Naive thymus-derived CD4-positive, alpha-beta T cell (primary cell): Measurements from ENCODE around the gene TRAPPC10. TPM values are rescaled to one million over a fixed set of nuclear protein-coding genes. Genes with fewer than 3 reads are reported as not detected.

ENCODE experiments used
- ATAC-seq: fragments of 150-1000 bp; cut with Tn5 transposase; 2 replicates; pipeline ENCODE4 v1.10.0; 2021; ENCODE audit warnings: mild to moderate bottlenecking, moderate library complexity
- CTCF ChIA-PET: fragments of 350-600 bp; sonication (Branson Sonifier 250); formaldehyde crosslinking; loops from one replicate; lab custom pipeline; 2021; ENCODE audit warnings: antibody characterized with exemption; lab: Charles Lee
- POLR2A ChIA-PET: fragments of 350-600 bp; sonication (Branson Sonifier 250); formaldehyde crosslinking; loops from one replicate; lab custom pipeline; 2021; ENCODE audit warnings: antibody characterized with exemption, inconsistent platforms; lab: Charles Lee
- DNase-seq, 9 donors: peaks; one replicate each; pipeline versions ENCODE4 v3.0.0 to v3.0.0-alpha.2; 2020 to 2022; ENCODE audit warnings: mixed read lengths in 1 of 9
- H3K27ac ChIP-seq: one replicate; pipeline ENCODE4 v1.7.0; 2013; ENCODE audit warnings: mild to moderate bottlenecking, low read depth, low read length, moderate library complexity
- H3K27me3 ChIP-seq, 2 donors: one replicate each; pipeline ENCODE4 v1.7.0; 2013; ENCODE audit warnings: low read length in 2 of 2, mild to moderate bottlenecking in 2 of 2, moderate library complexity in 2 of 2; ENCODE audit not compliant: control insufficient read depth in 2 of 2, insufficient read depth in 2 of 2
- H3K36me3 ChIP-seq, 3 experiments: 1 replicate in 2 of 3; 2 replicates in 1 of 3; pipeline ENCODE4 v1.7.0; 2013; ENCODE audit warnings: low read length in 3 of 3, mild to moderate bottlenecking in 3 of 3, moderate library complexity in 1 of 3; ENCODE audit not compliant: insufficient read depth in 3 of 3, control insufficient read depth in 2 of 3
- H3K4me1 ChIP-seq, 2 donors: one replicate each; pipeline ENCODE4 v1.7.0; 2013; ENCODE audit warnings: low read length in 2 of 2, mild to moderate bottlenecking in 2 of 2, moderate library complexity in 1 of 2; ENCODE audit not compliant: control insufficient read depth in 2 of 2, insufficient read depth in 2 of 2
- H3K4me3 ChIP-seq: 2 replicates; pipeline ENCODE4 v1.7.0; 2013; ENCODE audit warnings: mild to moderate bottlenecking, low read length
- H3K9me3 ChIP-seq, 3 experiments: 1 replicate in 2 of 3; 2 replicates in 1 of 3; pipeline ENCODE4 v1.7.0; 2013; ENCODE audit warnings: low read length in 3 of 3; ENCODE audit not compliant: control insufficient read depth in 2 of 3
- H3K27ac Mint-ChIP-seq, 9 donors: one replicate each; pipeline ENCODE4 v1.8.0; 2020 to 2022; ENCODE audit warnings: mixed read lengths in 9 of 9, mild to moderate bottlenecking in 8 of 9, moderate library complexity in 5 of 9, inconsistent platforms in 2 of 9
- H3K27me3 Mint-ChIP-seq, 5 donors: one replicate each; pipeline ENCODE4 v1.8.0; 2021 to 2022; ENCODE audit warnings: mixed read lengths in 5 of 5, mild to moderate bottlenecking in 1 of 5
- H3K36me3 Mint-ChIP-seq, 5 donors: one replicate each; pipeline ENCODE4 v1.8.0; 2020 to 2022; ENCODE audit warnings: mixed read lengths in 5 of 5, mild to moderate bottlenecking in 3 of 5, inconsistent platforms in 1 of 5
- H3K4me1 Mint-ChIP-seq, 7 donors: one replicate each; pipeline ENCODE4 v1.8.0; 2020 to 2022; ENCODE audit warnings: mixed read lengths in 7 of 7, mild to moderate bottlenecking in 3 of 7, inconsistent platforms in 1 of 7
- H3K4me3 Mint-ChIP-seq, 10 donors: one replicate each; pipeline ENCODE4 v1.8.0; 2020 to 2022; ENCODE audit warnings: mild to moderate bottlenecking in 10 of 10, mixed read lengths in 10 of 10, moderate library complexity in 6 of 10, inconsistent platforms in 2 of 10
- H3K9me3 Mint-ChIP-seq, 11 donors: one replicate each; pipeline ENCODE4 v1.8.0; 2020 to 2022; ENCODE audit warnings: mixed read lengths in 11 of 11, mild to moderate bottlenecking in 4 of 11, inconsistent platforms in 1 of 11, moderate library complexity in 1 of 11
- intact Hi-C, 2 donors: fragments of 100-400 bp; cut with micrococcal nuclease; formaldehyde crosslinking; loops; one replicate each; pipeline ENCODE4 v1.15.1; 2023
- polyA plus RNA-seq, 2 donors: library from polyadenylated mRNA; unstranded; fragments of 300-500 nt; fragmentation: Illumina TruSeq; gene quantifications; one replicate each; pipeline ENCODE4 v1.2.3, GENCODE V29; 2021
- total RNA-seq, 6 experiments: library from RNA in 5 of 6; stranded (reverse) in 5 of 6; gene quantifications; 1 replicate in 5 of 6; 2 replicates in 1 of 6; pipeline ENCODE4 v1.2.3 and lab custom pipeline; 2021 to 2026

Gene TRAPPC10
- total and polyA plus RNA-seq, 7 experiments from 2014 or later, result 15.6 to 119 (median 93.2) TPM

GRCh38 chr21:43989401-43989800 is 22.7 kb upstream of the TRAPPC10 start:
- Mint-ChIP-seq H3K27me3 (no peaks in the 10 kb centered on the region), H3K27ac (no peak overlapping the region), H3K4me1 (peaks cover 3 to 25% (median 17%) of the 10 kb centered on the region in 7 donors), H3K4me3 (no peak overlapping the region), H3K36me3 (no peaks in the 10 kb centered on the region), H3K9me3 (no peaks in the 10 kb centered on the region)
- Histone ChIP-seq H3K27me3 (no peaks in the 10 kb centered on the region), H3K4me1 (peaks cover 0 to 6% of the 10 kb centered on the region in 2 donors), H3K36me3 (no peaks in the 10 kb centered on the region), H3K4me3 (no peak overlapping the region), H3K27ac (no peak overlapping the region), H3K9me3 (no peaks in the 10 kb centered on the region)
- ChIA-PET CTCF (no interaction called here), POLR2A (interaction anchor here (0.9 kb wide), 1 partner anchor 17 kb away, joined by 3 read pairs; no protein-coding TSS in a partner anchor)
- intact Hi-C loops, result loop anchor here in 1 of 2 donors (10.0 kb wide), 1 partner anchor 55 kb away; no protein-coding TSS in a partner anchor
- no peak for DNase-seq
- ATAC-seq, result no peak

- intact Hi-C loops, result no loop called here
- H3K4me1 Mint-ChIP-seq, result peaks cover 0 to 9% (median 3%) of the 10 kb centered on the region in 7 donors
- ATAC-seq (no peak), DNase-seq (no peak)
- ChIA-PET POLR2A (no interaction called here), CTCF (no interaction called here)
- H3K27ac ChIP-seq, result no peak overlapping the region
- no peak overlapping the region for H3K27ac Mint-ChIP-seq
- no peaks in the 10 kb centered on the region for H3K9me3 Mint-ChIP-seq
- H3K27me3 ChIP-seq, result no peaks in the 10 kb centered on the region
- no peaks in the 10 kb centered on the region for H3K27me3 Mint-ChIP-seq
- no peak overlapping the region for H3K4me3 Mint-ChIP-seq
- H3K4me1 ChIP-seq, result no peaks in the 10 kb centered on the region
- H3K4me3 ChIP-seq, result no peak overlapping the region
- no peaks in the 10 kb centered on the region for H3K36me3 ChIP-seq
- H3K9me3 ChIP-seq, result no peaks in the 10 kb centered on the region
- H3K36me3 Mint-ChIP-seq, result no peaks in the 10 kb centered on the region
Observed at GRCh38 chr21:43991447-43991991, 20.6 kb upstream of the TRAPPC10 start.

- intact Hi-C loops, result no loop called here
- ATAC-seq, result no peak
- no peaks in the 10 kb centered on the region for H3K4me1 ChIP-seq
- no peak overlapping the region for H3K4me3 Mint-ChIP-seq
- no peak overlapping the region for H3K27ac Mint-ChIP-seq
- DNase-seq, result no peak
- peaks cover 0 to 3% (median 0%) of the 10 kb centered on the region in 5 donors for H3K27me3 Mint-ChIP-seq
- H3K27me3 ChIP-seq, result no peaks in the 10 kb centered on the region
- POLR2A ChIA-PET, result no interaction called here
- H3K36me3 ChIP-seq, result no peaks in the 10 kb centered on the region
- H3K9me3 Mint-ChIP-seq, result no peaks in the 10 kb centered on the region
- no peaks in the 10 kb centered on the region for H3K36me3 Mint-ChIP-seq
- H3K9me3 ChIP-seq, result no peaks in the 10 kb centered on the region
- peaks cover 0 to 5% (median 0%) of the 10 kb centered on the region in 7 donors for H3K4me1 Mint-ChIP-seq
- H3K4me3 ChIP-seq, result no peak overlapping the region
- no peak overlapping the region for H3K27ac ChIP-seq
- CTCF ChIA-PET, result no interaction called here
Observed at GRCh38 chr21:43992121-43992520, 20.0 kb upstream of the TRAPPC10 start.

- no peak overlapping the region for H3K4me3 Mint-ChIP-seq
- DNase-seq (no peak), ATAC-seq (no peak)
- H3K4me3 ChIP-seq, result no peak overlapping the region
- no peaks in the 10 kb centered on the region for H3K9me3 ChIP-seq
- H3K27ac Mint-ChIP-seq, result no peak overlapping the region
- POLR2A ChIA-PET, result no interaction called here
- H3K9me3 Mint-ChIP-seq, result no peaks in the 10 kb centered on the region
- H3K36me3 ChIP-seq, result no peaks in the 10 kb centered on the region
- H3K4me1 Mint-ChIP-seq, result no peaks in the 10 kb centered on the region
- no peaks in the 10 kb centered on the region for H3K27me3 ChIP-seq
- peaks cover 0 to 12% (median 0%) of the 10 kb centered on the region in 5 donors for H3K27me3 Mint-ChIP-seq
- no peaks in the 10 kb centered on the region for H3K4me1 ChIP-seq
- no peaks in the 10 kb centered on the region for H3K36me3 Mint-ChIP-seq
- H3K27ac ChIP-seq, result no peak overlapping the region
- CTCF ChIA-PET, result no interaction called here
- intact Hi-C loops, result no loop called here
Observed at GRCh38 chr21:43993420-43993934, 18.6 kb upstream of the TRAPPC10 start.

- no peak overlapping the region for H3K27ac Mint-ChIP-seq
- H3K4me1 ChIP-seq, result no peaks in the 10 kb centered on the region
Observed at GRCh38 chr21:43994085-43994484, 18.0 kb upstream of the TRAPPC10 start.

GRCh38 chr21:43994646-43995045 is 17.5 kb upstream of the TRAPPC10 start:
- no peaks in the 10 kb centered on the region for H3K36me3 ChIP-seq
- no peak overlapping the region for H3K27ac ChIP-seq
- no peak for ATAC-seq
- no peaks in the 10 kb centered on the region for H3K27me3 ChIP-seq
- Mint-ChIP-seq H3K4me1 (no peaks in the 10 kb centered on the region), H3K9me3 (no peaks in the 10 kb centered on the region), H3K27me3 (peaks cover 0 to 15% (median 0%) of the 10 kb centered on the region in 5 donors), H3K36me3 (no peaks in the 10 kb centered on the region), H3K4me3 (no peak overlapping the region), H3K27ac (no peak overlapping the region)
- CTCF ChIA-PET, result no interaction called here
- DNase-seq, result no peak
- no peaks in the 10 kb centered on the region for H3K9me3 ChIP-seq
- POLR2A ChIA-PET, result no interaction called here
- no peak overlapping the region for H3K4me3 ChIP-seq
- intact Hi-C loops, result no loop called here
- no peaks in the 10 kb centered on the region for H3K4me1 ChIP-seq

More at GRCh38 chr21:43994085-43994484, 18.0 kb upstream of the TRAPPC10 start:
- no peaks in the 10 kb centered on the region for H3K9me3 ChIP-seq
- H3K36me3 Mint-ChIP-seq, result no peaks in the 10 kb centered on the region
- H3K4me3 Mint-ChIP-seq, result no peak overlapping the region
- H3K4me3 ChIP-seq, result no peak overlapping the region
- ChIA-PET POLR2A (no interaction called here), CTCF (no interaction called here)
- intact Hi-C loops, result no loop called here
- ATAC-seq (no peak), DNase-seq (no peak)
- no peaks in the 10 kb centered on the region for H3K4me1 Mint-ChIP-seq
- peaks cover 0 to 14% (median 0%) of the 10 kb centered on the region in 5 donors for H3K27me3 Mint-ChIP-seq
- H3K9me3 Mint-ChIP-seq, result no peaks in the 10 kb centered on the region
- no peaks in the 10 kb centered on the region for H3K36me3 ChIP-seq
- no peaks in the 10 kb centered on the region for H3K27me3 ChIP-seq
- H3K27ac ChIP-seq, result no peak overlapping the region

GRCh38 chr21:43995521-43996105 is 16.5 kb upstream of the TRAPPC10 start:
- ChIA-PET CTCF (no interaction called here), POLR2A (no interaction called here)
- Mint-ChIP-seq H3K4me3 (no peak overlapping the region), H3K9me3 (no peaks in the 10 kb centered on the region), H3K4me1 (no peaks in the 10 kb centered on the region), H3K36me3 (no peaks in the 10 kb centered on the region), H3K27me3 (peaks cover 0 to 20% (median 0%) of the 10 kb centered on the region in 5 donors), H3K27ac (no peak overlapping the region)
- Histone ChIP-seq H3K9me3 (no peaks in the 10 kb centered on the region), H3K27me3 (no peaks in the 10 kb centered on the region), H3K4me1 (no peaks in the 10 kb centered on the region), H3K27ac (no peak overlapping the region), H3K36me3 (no peaks in the 10 kb centered on the region), H3K4me3 (no peak overlapping the region)
- DNase-seq, result no peak
- ATAC-seq, result no peak
- intact Hi-C loops, result no loop called here
